Stimulated activated CD8-positive, alpha-beta memory T cell treated with anti-CD3 and anti-CD28 coated beads, Interleukin-15, amount 100 ng/mL, for 4 hours (primary cell): Measurements from ENCODE around the gene NTF3.

Experiments
- DNase-seq, 2 donors: peaks; one replicate each; pipeline ENCODE4 v3.0.0-alpha.2; 2020; ENCODE audit warnings: low read depth in 2 of 2

The NTF3 gene

DNA sequence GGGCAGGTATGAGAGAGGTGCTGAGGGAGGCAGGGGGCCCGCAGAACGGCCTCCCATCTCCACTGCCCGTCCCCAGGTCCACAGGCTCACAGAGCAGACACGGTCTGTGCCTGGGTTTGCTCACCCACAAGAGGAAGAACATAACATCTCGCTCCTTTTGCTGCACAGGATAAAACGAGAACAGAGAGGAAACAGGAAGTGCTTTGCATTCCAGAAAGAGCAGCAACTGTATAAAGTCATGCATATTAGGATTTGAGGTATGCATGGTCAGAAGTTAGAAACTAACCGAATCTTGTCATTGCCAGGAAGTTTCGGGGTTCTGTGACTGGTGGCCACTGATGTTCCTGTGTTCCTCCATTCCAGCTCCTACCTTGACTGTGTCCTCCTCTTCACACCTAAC is 25.0 kb downstream of the NTF3 start:
- no peak for DNase-seq

DNA sequence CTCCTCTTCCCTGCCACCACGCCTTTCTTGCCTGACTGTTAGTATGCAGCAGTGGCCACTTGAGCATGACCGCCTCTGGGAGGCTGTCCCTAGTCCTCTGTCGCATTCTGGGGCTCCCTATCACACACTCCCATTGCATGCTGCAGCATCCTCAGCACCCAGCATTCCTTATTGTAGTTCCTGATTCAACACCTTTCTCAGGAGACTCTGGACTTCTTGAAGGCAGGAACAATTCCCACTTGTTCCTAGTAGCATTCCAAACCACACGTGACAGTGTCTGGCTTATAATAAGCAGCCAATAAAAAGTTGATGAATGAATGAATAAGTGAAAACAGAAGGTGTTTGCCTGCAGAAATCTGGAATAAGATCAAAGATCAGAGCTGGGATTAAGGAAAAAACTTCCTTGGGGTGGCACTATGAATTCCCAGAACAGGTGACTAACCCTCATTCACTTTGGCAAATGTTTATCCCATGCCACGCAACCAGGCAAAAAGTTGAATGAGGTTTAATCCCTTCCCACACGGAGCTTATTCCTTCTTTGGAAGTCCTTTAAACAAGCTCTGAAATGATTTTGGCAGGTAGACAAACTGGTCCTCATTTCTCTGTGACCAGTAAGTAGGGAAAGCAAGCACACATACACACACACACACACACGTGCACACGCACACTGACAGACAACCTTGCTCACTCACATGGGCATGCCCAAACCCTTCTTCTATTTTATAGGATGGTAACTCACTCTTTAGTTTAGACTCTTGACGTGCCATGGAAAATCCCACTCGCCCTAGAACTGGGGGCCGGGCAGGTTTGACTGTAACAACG is 26.5 kb downstream of the NTF3 start:
- DNase-seq, result no peak

DNA sequence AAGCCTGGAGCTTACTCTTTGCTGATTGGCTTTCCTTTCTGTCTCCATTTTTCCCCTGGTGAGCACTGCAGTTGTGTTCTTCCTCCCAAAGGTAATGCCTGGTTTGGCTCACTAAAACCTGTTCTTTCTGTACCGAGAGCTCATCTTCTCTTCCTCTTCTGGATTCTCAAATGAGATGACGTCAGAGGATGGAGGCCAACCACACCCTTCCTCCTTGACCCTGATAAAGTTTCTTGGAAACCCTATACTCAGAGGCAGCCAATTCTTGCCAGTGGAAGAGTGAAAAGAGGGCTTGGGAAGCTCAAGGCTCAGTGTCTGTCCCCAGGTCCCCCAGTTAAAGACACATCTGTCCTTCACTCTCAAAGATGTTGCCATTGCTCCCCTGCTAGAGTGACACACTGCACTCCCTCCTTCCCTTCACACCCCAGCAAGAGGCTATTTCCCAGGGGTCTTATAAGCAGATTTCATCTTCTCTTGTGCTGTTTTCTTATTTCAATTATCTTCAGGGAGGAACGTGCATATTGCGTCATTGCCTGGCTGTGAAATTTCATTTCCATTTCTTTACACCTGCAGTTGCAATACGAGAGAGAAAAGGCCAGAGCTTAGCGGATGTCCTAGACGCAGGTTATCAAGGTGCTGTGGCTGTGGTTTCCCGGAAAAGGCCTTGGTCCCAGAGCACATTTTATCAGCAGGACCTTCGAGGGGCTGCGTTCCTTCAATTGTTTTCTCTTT is 27.3 kb downstream of the NTF3 start:
- DNase-seq, result no peak

- DNase-seq, result no peak
Measured at GRCh38 chr12:5460817-5461216, 28.9 kb downstream of the NTF3 start.

GRCh38 chr12:5461966-5462365 is 30.1 kb downstream of the NTF3 start:
- DNase-seq, result no peak

DNA sequence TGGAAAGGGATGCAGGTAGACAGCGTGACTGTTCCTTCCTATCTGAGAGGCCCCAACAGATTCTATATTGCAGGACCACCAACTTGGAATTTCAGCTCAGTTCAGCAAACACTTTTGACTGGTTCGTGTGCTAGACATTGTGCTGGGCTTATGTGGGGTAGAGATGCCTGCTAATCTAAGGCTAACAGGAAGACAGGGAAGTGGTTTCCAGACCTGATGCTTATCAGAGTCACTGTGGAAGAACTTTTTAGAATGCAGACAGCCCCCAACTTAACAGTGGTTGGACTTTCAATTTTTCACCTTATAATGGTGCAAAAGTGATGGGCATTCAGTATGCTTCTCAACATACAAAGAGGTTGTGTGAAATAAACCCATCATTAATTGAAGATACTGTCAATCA is 32.2 kb downstream of the NTF3 start:
- DNase-seq, result no peak

DNA sequence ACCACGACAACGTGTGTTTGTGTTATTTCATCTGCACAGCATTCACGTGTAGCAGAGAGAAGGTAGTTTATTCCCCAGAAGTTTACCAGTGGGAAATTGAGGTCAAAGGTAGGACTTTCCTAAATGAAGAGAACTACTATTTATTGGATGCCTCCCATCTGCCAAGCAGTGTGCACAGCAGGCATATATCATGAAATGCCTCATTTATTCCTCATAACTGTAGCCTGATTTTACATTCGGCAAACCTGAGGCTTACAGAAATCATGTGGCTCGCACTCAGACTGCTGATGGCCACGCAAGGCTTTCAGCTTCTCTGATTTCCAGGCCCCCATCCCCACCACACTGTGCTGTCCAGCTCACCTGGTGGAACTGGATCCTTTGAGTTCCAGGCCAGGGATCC is 33.5 kb downstream of the NTF3 start:
- no peak for DNase-seq

GRCh38 chr12:5466521-5466960 is 34.6 kb downstream of the NTF3 start:
- no peak for DNase-seq

- DNase-seq, result no peak
Measured at GRCh38 chr12:5467931-5468330, 36.0 kb downstream of the NTF3 start.

- DNase-seq, result no peak
Measured at GRCh38 chr12:5470221-5470620, 38.3 kb downstream of the NTF3 start.

- no peak for DNase-seq
Measured at GRCh38 chr12:5470703-5471102, 38.8 kb downstream of the NTF3 start.

- DNase-seq, result no peak
Measured at GRCh38 chr12:5473076-5473782, 41.3 kb downstream of the NTF3 start.

- DNase-seq, result no peak
Measured at GRCh38 chr12:5473783-5474116, 41.8 kb downstream of the NTF3 start.

DNA sequence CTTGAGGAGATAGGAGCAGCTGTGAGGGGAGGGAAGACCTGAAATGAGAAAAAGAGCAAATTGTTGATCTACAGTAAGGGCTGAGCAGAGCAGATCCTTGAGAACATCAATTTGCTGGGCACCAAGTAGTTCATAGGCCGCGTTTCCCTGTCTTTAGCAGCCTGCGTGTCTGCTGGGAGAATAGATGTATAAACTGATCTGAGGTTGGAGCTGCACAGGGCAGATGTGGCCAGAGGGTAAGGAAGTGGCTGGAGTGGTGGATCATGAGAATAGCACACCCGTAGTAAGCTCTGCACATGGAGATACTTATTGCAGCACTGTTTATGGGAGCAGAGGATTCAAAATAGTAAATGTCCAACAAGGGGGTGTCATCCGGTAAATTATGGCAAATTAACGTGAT is 44.4 kb downstream of the NTF3 start:
- no peak for DNase-seq

DNA sequence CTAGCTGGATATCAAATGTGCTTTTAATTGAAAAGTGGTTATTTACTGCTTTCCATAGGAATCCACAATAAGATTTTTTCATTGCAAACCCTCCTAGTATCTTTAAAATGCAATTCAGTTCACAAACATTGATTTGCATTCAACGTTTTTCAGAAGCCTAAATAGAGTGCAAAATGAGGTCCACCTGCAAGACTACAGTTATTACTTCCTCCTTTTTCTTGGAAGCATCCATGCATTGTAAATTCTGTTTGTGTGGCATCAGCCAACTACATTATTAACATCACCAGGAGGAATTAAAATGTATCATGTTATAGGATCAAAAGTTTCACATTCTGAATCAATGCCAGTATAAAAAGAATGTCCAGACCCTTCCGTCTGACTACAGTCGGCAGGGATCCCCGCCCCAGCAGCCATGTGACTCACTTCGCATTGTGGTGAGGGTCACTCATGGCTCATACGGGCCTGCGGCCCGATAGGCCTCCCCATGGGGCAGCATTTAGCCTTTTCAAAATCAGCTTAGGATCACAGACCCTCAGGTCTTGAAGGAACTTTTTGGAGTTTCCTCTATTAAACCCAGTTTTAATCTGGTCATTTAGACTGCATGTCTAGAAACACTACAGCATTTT is 46.3 kb downstream of the NTF3 start:
- no peak for DNase-seq

- no peak for DNase-seq
Measured at GRCh38 chr12:5479761-5480160, 47.9 kb downstream of the NTF3 start.

DNA sequence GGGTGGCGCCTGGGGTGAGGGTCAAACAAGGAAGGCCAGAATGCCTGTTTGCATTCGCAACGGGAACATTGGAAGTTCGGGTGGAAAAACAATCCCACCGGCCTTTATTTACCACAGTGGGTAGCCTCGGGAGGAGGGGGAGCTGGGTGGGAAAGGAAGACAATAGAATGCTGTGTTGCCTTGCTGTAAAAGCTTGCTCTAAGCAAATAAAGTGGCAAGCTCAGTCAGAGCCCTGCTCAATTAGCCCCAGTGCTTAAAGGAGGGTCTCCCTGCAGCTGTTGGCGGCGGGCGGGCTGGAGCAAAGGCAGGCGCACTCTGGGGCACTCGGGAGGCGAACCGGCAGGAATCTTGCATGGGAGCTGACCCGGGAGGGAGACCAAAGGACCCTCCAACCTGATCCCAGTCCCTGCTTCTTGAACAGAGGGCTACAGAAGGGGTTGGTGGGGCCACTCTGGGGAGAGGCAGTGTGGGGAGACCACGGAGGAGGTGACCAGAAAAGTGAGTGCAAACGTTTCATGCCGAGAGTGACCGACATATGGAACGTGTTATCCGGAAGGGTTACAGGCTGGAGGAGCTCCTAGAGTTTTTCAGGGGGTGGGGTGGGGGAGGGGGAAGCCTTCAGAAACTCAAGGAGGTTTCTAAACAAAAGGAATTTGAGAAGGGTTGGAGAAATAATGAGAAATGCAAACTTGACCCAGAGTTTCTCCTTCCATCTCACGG is 48.5 kb downstream of the NTF3 start:
- no peak for DNase-seq

- DNase-seq, result no peak
Measured at GRCh38 chr12:5480938-5481303, 49.0 kb downstream of the NTF3 start.

DNA sequence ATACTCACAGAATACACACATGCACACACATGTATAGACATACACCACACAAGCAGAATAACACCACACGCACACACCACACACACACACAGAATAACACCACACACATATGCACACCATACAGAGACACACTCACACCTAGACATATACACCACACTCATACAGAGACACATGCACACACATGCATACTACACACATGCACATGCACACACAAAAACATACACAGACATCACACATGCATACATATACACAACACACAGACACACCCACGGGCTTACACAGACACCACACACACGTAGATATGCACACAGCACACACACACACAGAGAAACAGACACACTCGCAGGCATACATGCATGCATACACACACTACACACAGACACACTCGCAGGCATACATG is 49.7 kb downstream of the NTF3 start:
- DNase-seq, result no peak

- DNase-seq, result no peak
Measured at GRCh38 chr12:5484426-5484825, 52.5 kb downstream of the NTF3 start.

GRCh38 chr12:5485454-5485853 is 53.5 kb downstream of the NTF3 start:
- DNase-seq, result no peak

DNA sequence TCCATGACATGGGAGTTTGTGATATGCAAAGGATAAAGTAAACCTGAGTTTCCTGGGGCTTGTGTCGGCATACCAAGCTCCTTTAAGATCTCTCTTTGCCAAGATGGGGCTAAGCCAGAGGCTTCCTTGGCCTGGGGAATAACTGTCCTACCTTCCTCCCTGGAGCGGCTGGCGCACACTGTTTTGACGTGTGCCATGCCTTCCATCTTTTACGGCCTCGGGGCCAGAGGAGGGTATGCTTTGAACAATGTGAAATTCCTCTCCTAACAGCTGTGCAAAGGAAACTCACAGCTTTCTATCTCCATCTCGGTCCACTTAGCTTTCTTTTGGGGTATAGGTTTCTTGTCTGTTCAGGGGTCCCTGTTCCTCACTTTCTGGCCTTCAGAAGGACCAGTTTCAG is 55.2 kb downstream of the NTF3 start:
- no peak for DNase-seq
